Astrocyte (in vitro differentiated cells and primary cell): ENCODE results near the gene TIRAP. TPM values are rescaled to one million over a fixed set of nuclear protein-coding genes. Genes with fewer than 3 reads are reported as not detected.
"Not testable (repeated sequence)": the region's sequence is repeated elsewhere in the genome, so short reads cannot be mapped to it uniquely, and the experiment has no call there.

Source experiments
- DNase-seq: peaks from one replicate; pipeline ENCODE4 v3.0.0-alpha.2; 2010; ENCODE audit warnings: low read depth
- FAIRE-seq: peaks from 2 replicates; lab custom pipeline; 2011; peaks lifted over from hg19 to GRCh38; lab: Jason Lieb, UNC
- H2AFZ ChIP-seq: 2 replicates; pipeline ENCODE4 v1.6.0; 2012; ENCODE audit warnings: low read depth, low read length, inconsistent platforms
- H3K27ac ChIP-seq: 2 replicates; pipeline ENCODE4 v1.5.1; 2011; ENCODE audit warnings: low read depth, low read length, inconsistent platforms
- H3K27me3 ChIP-seq: 2 replicates; pipeline ENCODE4 v1.6.0; 2011; ENCODE audit warnings: low read length, inconsistent platforms; ENCODE audit not compliant: insufficient read depth
- H3K36me3 ChIP-seq: 2 replicates; pipeline ENCODE4 v1.5.1; 2011; ENCODE audit warnings: low read length, inconsistent platforms; ENCODE audit not compliant: insufficient read depth
- H3K4me1 ChIP-seq: 2 replicates; pipeline ENCODE4 v1.5.1; 2011; ENCODE audit warnings: low read length, inconsistent platforms; ENCODE audit not compliant: insufficient read depth
- H3K4me2 ChIP-seq: 2 replicates; pipeline ENCODE4 v1.6.0; 2012; ENCODE audit warnings: low read length, inconsistent platforms
- H3K4me3 ChIP-seq: 2 replicates; pipeline ENCODE4 v1.5.1; 2011; ENCODE audit warnings: low read depth, mild to moderate bottlenecking, low read length, inconsistent platforms; ENCODE audit not compliant: insufficient read depth
- H3K79me2 ChIP-seq: 2 replicates; pipeline ENCODE4 v1.6.0; 2012; ENCODE audit warnings: mild to moderate bottlenecking, low read length, inconsistent platforms; ENCODE audit not compliant: insufficient read depth
- H3K9ac ChIP-seq: 2 replicates; pipeline ENCODE4 v1.6.0; 2012; ENCODE audit warnings: mild to moderate bottlenecking, low read length, inconsistent platforms
- H3K9me3 ChIP-seq: 2 replicates; pipeline ENCODE4 v1.5.1; 2012; ENCODE audit warnings: low read depth, mild to moderate bottlenecking, low read length, inconsistent platforms; ENCODE audit not compliant: insufficient read depth
- H4K20me1 ChIP-seq: 2 replicates; pipeline ENCODE4 v1.6.0; 2012; ENCODE audit warnings: low read length, inconsistent platforms; ENCODE audit not compliant: insufficient read depth
- H3K27ac Mint-ChIP-seq: one replicate; pipeline ENCODE4 v1.8.0; 2021; ENCODE audit warnings: mild to moderate bottlenecking, mixed read lengths; ENCODE audit not compliant: unreplicated experiment
- H3K27me3 Mint-ChIP-seq: one replicate; pipeline ENCODE4 v1.8.0; 2021; ENCODE audit warnings: low read depth, mixed read lengths; ENCODE audit not compliant: unreplicated experiment
- H3K36me3 Mint-ChIP-seq: one replicate; pipeline ENCODE4 v1.8.0; 2021; ENCODE audit warnings: low read depth, mixed read lengths; ENCODE audit not compliant: unreplicated experiment
- H3K4me1 Mint-ChIP-seq: one replicate; pipeline ENCODE4 v1.8.0; 2021; ENCODE audit warnings: low read depth, mixed read lengths; ENCODE audit not compliant: unreplicated experiment
- H3K4me3 Mint-ChIP-seq: one replicate; pipeline ENCODE4 v1.8.0; 2021; ENCODE audit warnings: mild to moderate bottlenecking, moderate library complexity, mixed read lengths; ENCODE audit not compliant: unreplicated experiment
- H3K9me3 Mint-ChIP-seq: one replicate; pipeline ENCODE4 v1.8.0; 2021; ENCODE audit warnings: mild to moderate bottlenecking, mixed read lengths; ENCODE audit not compliant: unreplicated experiment
- EZH2 ChIP-seq: IDR thresholded peaks from 2 replicates; pipeline ENCODE4 v1.6.1; 2012; ENCODE audit warnings: mild to moderate bottlenecking, low read length, inconsistent platforms; ENCODE audit not compliant: insufficient read depth
- total RNA-seq: library from RNA; stranded (reverse); gene quantifications from 2 replicates; pipeline ENCODE4 v1.2.1, GENCODE V29; 2021
- TF ChIP-seq, protein P1 (sequence below): IDR thresholded peaks from 2 replicates; pipeline ENCODE4 v1.5.1; 2011; ENCODE audit warnings: low read depth, mild to moderate bottlenecking, inconsistent platforms, low read length, moderate library complexity; ENCODE audit not compliant: insufficient read depth

TIRAP gene
- total RNA-seq, 1 donor from 2014 or later: 6.6 TPM

- Histone ChIP-seq H3K36me3 (no peaks in the 10 kb centered on the region), H3K79me2 (peaks cover 4% of the 10 kb centered on the region), H3K27me3 (no peaks in the 10 kb centered on the region), H3K4me3 (no peak overlapping the region), H2AFZ (no peak overlapping the region), H3K4me2 (no peak overlapping the region), H3K27ac (no peak overlapping the region), H3K4me1 (peaks cover 9% of the 10 kb centered on the region), H3K9ac (no peak overlapping the region), H3K9me3 (no peaks in the 10 kb centered on the region), H4K20me1 (no peaks in the 10 kb centered on the region)
- Mint-ChIP-seq H3K36me3 (peaks cover 5% of the 10 kb centered on the region), H3K27me3 (no peaks in the 10 kb centered on the region), H3K4me3 (no peak overlapping the region), H3K4me1 (peaks cover 19% of the 10 kb centered on the region), H3K9me3 (no peaks in the 10 kb centered on the region), H3K27ac (no peak overlapping the region)
- DNase-seq (no peak), FAIRE-seq (no peak)
- TF ChIP-seq, protein P1, sequence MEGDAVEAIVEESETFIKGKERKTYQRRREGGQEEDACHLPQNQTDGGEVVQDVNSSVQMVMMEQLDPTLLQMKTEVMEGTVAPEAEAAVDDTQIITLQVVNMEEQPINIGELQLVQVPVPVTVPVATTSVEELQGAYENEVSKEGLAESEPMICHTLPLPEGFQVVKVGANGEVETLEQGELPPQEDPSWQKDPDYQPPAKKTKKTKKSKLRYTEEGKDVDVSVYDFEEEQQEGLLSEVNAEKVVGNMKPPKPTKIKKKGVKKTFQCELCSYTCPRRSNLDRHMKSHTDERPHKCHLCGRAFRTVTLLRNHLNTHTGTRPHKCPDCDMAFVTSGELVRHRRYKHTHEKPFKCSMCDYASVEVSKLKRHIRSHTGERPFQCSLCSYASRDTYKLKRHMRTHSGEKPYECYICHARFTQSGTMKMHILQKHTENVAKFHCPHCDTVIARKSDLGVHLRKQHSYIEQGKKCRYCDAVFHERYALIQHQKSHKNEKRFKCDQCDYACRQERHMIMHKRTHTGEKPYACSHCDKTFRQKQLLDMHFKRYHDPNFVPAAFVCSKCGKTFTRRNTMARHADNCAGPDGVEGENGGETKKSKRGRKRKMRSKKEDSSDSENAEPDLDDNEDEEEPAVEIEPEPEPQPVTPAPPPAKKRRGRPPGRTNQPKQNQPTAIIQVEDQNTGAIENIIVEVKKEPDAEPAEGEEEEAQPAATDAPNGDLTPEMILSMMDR: no peak
- no peak for TF ChIP-seq EZH2
These were observed 25.4 kb downstream of the TIRAP start for GRCh38 chr11:126308271-126308671.

DNA sequence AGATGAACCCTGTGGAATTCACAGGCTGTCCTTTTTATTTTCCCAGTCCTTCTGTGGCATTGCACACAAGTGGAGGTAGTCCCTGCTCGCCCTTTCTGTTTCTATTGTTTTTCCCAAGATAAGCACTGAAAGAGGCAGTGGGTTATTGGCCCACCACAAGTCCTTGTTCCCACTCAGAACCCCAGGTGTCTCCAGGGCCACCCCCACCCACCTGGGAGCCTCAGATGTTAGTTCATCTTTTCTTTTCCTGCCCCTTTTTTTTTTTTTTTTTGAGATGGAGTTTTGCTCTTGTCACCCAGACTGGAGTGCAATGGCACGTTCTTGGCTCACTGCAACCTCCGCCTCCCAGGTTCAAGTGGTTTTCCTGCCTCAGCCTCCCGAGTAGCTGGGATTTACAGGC is 25.9 kb downstream of the TIRAP start:
- H3K4me1 ChIP-seq, H3K9ac ChIP-seq, H2AFZ ChIP-seq, H3K4me3 Mint-ChIP-seq, H3K27ac ChIP-seq, H3K36me3 Mint-ChIP-seq, H3K27me3 ChIP-seq, H3K9me3 Mint-ChIP-seq, H3K4me2 ChIP-seq, FAIRE-seq, H3K79me2 ChIP-seq, H3K4me3 ChIP-seq, H3K27me3 Mint-ChIP-seq, DNase-seq, H3K9me3 ChIP-seq, H4K20me1 ChIP-seq, H3K27ac Mint-ChIP-seq, H3K36me3 ChIP-seq: not testable (repeated sequence)
- H3K4me1 Mint-ChIP-seq: peaks cover 19% of the 10 kb centered on the region

DNA sequence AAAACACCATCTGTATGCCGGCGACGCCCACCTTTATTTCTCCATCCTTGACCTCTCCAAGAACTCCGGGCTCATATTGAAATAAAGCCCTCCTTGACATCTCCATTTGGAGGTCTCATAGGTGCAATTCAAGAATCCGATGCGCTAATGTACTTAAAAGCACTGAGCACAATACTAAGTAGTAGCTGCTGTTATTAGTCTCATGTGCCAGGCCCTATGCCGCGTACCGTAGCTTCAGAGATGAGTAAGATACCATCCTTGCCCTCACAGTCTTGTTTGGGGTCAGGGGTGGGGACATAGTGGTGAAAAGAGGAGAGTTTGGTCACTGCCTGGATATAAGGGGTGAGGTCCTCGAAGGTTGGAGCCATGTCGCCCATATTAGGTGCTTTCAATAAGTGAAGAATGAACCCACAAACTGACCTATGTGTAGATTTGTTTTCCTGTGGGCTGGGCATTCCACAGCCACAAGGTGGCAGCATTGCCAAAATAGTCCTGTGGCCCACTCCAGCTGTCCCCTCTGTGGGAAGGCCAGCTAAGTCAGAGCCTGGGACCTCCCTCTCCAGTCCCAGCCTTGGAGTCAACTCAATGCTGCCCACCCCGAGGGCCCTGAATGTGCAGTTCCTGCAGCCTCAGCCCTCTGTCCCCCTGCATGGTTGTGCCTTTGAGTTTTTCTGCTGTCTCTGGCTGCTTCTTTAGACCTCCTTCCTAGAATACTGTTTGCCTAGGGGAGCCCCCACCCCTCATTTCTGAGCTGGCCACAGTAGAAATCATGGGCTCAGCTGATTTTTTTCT is 27.5 kb downstream of the TIRAP start:
- Histone ChIP-seq H3K36me3 (no peaks in the 10 kb centered on the region), H2AFZ (no peak overlapping the region), H3K27me3 (no peaks in the 10 kb centered on the region), H3K4me1 (no peaks in the 10 kb centered on the region), H3K27ac (no peak overlapping the region), H3K4me2 (no peak overlapping the region), H3K9me3 (no peaks in the 10 kb centered on the region), H3K4me3 (no peak overlapping the region), H4K20me1 (no peaks in the 10 kb centered on the region), H3K9ac (no peak overlapping the region), H3K79me2 (no peaks in the 10 kb centered on the region)
- Mint-ChIP-seq H3K27me3 (no peaks in the 10 kb centered on the region), H3K4me1 (peaks cover 14% of the 10 kb centered on the region), H3K27ac (peak overlapping the region; percentile 34), H3K9me3 (no peaks in the 10 kb centered on the region), H3K36me3 (peaks cover 5% of the 10 kb centered on the region), H3K4me3 (no peak overlapping the region)
- FAIRE-seq (no peak), DNase-seq (peak; percentile 38)
- no peak for TF ChIP-seq EZH2
- TF ChIP-seq, protein P1: peak; percentile 91
